Naive thymus-derived CD4-positive, alpha-beta T cell (primary cell): ENCODE results near the gene TRIM9. TPM values are rescaled to one million over a fixed set of nuclear protein-coding genes. Genes with fewer than 3 reads are reported as not detected.

ENCODE experiments used
- ATAC-seq: fragments of 150-1000 bp; cut with Tn5 transposase; 2 replicates; pipeline ENCODE4 v1.10.0; 2021; ENCODE audit warnings: mild to moderate bottlenecking, moderate library complexity
- CTCF ChIA-PET: fragments of 350-600 bp; sonication (Branson Sonifier 250); formaldehyde crosslinking; loops from one replicate; lab custom pipeline; 2021; ENCODE audit warnings: antibody characterized with exemption; lab: Charles Lee
- POLR2A ChIA-PET: fragments of 350-600 bp; sonication (Branson Sonifier 250); formaldehyde crosslinking; loops from one replicate; lab custom pipeline; 2021; ENCODE audit warnings: antibody characterized with exemption, inconsistent platforms; lab: Charles Lee
- DNase-seq, 9 donors: peaks; one replicate each; pipeline versions ENCODE4 v3.0.0 to v3.0.0-alpha.2; 2020 to 2022; ENCODE audit warnings: mixed read lengths in 1 of 9
- H3K27ac ChIP-seq: one replicate; pipeline ENCODE4 v1.7.0; 2013; ENCODE audit warnings: mild to moderate bottlenecking, low read depth, low read length, moderate library complexity
- H3K27me3 ChIP-seq, 2 donors: one replicate each; pipeline ENCODE4 v1.7.0; 2013; ENCODE audit warnings: low read length in 2 of 2, mild to moderate bottlenecking in 2 of 2, moderate library complexity in 2 of 2; ENCODE audit not compliant: control insufficient read depth in 2 of 2, insufficient read depth in 2 of 2
- H3K36me3 ChIP-seq, 3 experiments: 1 replicate in 2 of 3; 2 replicates in 1 of 3; pipeline ENCODE4 v1.7.0; 2013; ENCODE audit warnings: low read length in 3 of 3, mild to moderate bottlenecking in 3 of 3, moderate library complexity in 1 of 3; ENCODE audit not compliant: insufficient read depth in 3 of 3, control insufficient read depth in 2 of 3
- H3K4me1 ChIP-seq, 2 donors: one replicate each; pipeline ENCODE4 v1.7.0; 2013; ENCODE audit warnings: low read length in 2 of 2, mild to moderate bottlenecking in 2 of 2, moderate library complexity in 1 of 2; ENCODE audit not compliant: control insufficient read depth in 2 of 2, insufficient read depth in 2 of 2
- H3K4me3 ChIP-seq: 2 replicates; pipeline ENCODE4 v1.7.0; 2013; ENCODE audit warnings: mild to moderate bottlenecking, low read length
- H3K9me3 ChIP-seq, 3 experiments: 1 replicate in 2 of 3; 2 replicates in 1 of 3; pipeline ENCODE4 v1.7.0; 2013; ENCODE audit warnings: low read length in 3 of 3; ENCODE audit not compliant: control insufficient read depth in 2 of 3
- H3K27ac Mint-ChIP-seq, 9 donors: one replicate each; pipeline ENCODE4 v1.8.0; 2020 to 2022; ENCODE audit warnings: mixed read lengths in 9 of 9, mild to moderate bottlenecking in 8 of 9, moderate library complexity in 5 of 9, inconsistent platforms in 2 of 9
- H3K27me3 Mint-ChIP-seq, 5 donors: one replicate each; pipeline ENCODE4 v1.8.0; 2021 to 2022; ENCODE audit warnings: mixed read lengths in 5 of 5, mild to moderate bottlenecking in 1 of 5
- H3K36me3 Mint-ChIP-seq, 5 donors: one replicate each; pipeline ENCODE4 v1.8.0; 2020 to 2022; ENCODE audit warnings: mixed read lengths in 5 of 5, mild to moderate bottlenecking in 3 of 5, inconsistent platforms in 1 of 5
- H3K4me1 Mint-ChIP-seq, 7 donors: one replicate each; pipeline ENCODE4 v1.8.0; 2020 to 2022; ENCODE audit warnings: mixed read lengths in 7 of 7, mild to moderate bottlenecking in 3 of 7, inconsistent platforms in 1 of 7
- H3K4me3 Mint-ChIP-seq, 10 donors: one replicate each; pipeline ENCODE4 v1.8.0; 2020 to 2022; ENCODE audit warnings: mild to moderate bottlenecking in 10 of 10, mixed read lengths in 10 of 10, moderate library complexity in 6 of 10, inconsistent platforms in 2 of 10
- H3K9me3 Mint-ChIP-seq, 11 donors: one replicate each; pipeline ENCODE4 v1.8.0; 2020 to 2022; ENCODE audit warnings: mixed read lengths in 11 of 11, mild to moderate bottlenecking in 4 of 11, inconsistent platforms in 1 of 11, moderate library complexity in 1 of 11
- intact Hi-C, 2 donors: fragments of 100-400 bp; cut with micrococcal nuclease; formaldehyde crosslinking; loops; one replicate each; pipeline ENCODE4 v1.15.1; 2023
- polyA plus RNA-seq, 2 donors: library from polyadenylated mRNA; unstranded; fragments of 300-500 nt; fragmentation: Illumina TruSeq; gene quantifications; one replicate each; pipeline ENCODE4 v1.2.3, GENCODE V29; 2021
- total RNA-seq, 6 experiments: library from RNA in 5 of 6; stranded (reverse) in 5 of 6; gene quantifications; 1 replicate in 5 of 6; 2 replicates in 1 of 6; pipeline ENCODE4 v1.2.3 and lab custom pipeline; 2021 to 2026

TRIM9 gene
- total and polyA plus RNA-seq, 7 experiments from 2014 or later: 0.04 to 1.7 (median 0.37) TPM

DNA sequence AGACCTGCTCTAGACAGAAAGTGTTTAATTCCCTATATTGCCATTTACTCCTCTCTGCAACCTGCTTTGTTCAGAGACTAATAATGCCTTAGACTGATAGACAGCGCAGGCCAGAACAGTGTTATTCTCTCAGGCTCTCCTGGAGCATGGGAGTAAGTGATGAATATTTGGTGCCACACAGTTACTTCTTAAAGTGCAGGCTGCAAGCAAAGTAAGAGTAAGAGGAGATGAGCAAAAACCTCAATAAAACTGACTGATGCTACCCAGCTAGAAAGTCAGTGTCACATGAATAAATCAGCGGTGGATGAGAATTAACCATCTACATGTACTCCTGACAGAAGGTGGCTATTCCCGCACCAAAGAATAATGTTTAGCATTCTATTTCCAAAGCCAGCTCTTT lies 9.9 kb downstream of the TRIM9 start:
- no peaks in the 10 kb centered on the region for H3K4me1 ChIP-seq
- no peak for ATAC-seq
- no peaks in the 10 kb centered on the region for H3K36me3 Mint-ChIP-seq
- CTCF ChIA-PET: no interaction called here
- H3K27me3 ChIP-seq: no peaks in the 10 kb centered on the region
- peaks cover 0 to 12% (median 0%) of the 10 kb centered on the region in 5 donors for H3K27me3 Mint-ChIP-seq
- no peaks in the 10 kb centered on the region for H3K9me3 ChIP-seq
- no peak overlapping the region for H3K4me3 ChIP-seq
- no peak overlapping the region for H3K4me3 Mint-ChIP-seq
- H3K4me1 Mint-ChIP-seq: peaks cover 0 to 3% (median 0%) of the 10 kb centered on the region in 7 donors
- POLR2A ChIA-PET: interaction anchor here (0.6 kb wide), 1 partner anchor 129 kb away, joined by 3 read pairs; no protein-coding TSS in a partner anchor
- no peak for DNase-seq
- H3K27ac Mint-ChIP-seq: no peak overlapping the region
- no peaks in the 10 kb centered on the region for H3K36me3 ChIP-seq
- H3K27ac ChIP-seq: no peak overlapping the region
- intact Hi-C loops: no loop called here
- no peaks in the 10 kb centered on the region for H3K9me3 Mint-ChIP-seq

DNA sequence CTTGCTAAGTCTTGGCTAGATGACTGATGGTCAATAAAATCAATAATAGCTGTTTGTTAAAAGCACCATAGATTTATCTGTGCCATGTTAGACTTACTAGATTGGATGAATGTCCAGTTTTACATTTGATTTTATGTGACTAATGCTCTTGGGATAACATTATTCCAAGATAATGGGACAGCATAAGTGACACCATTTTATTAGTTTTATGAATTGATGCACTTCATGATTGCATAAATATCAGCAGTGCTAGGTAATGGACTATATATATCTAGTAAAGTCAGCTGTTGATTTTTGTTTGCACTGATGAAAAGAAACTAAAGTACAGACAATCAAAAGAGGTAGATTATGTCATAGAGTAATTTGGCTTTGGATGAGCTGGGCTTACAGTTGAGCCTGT lies 10.4 kb downstream of the TRIM9 start:
- H3K9me3 Mint-ChIP-seq: no peaks in the 10 kb centered on the region
- Histone ChIP-seq H3K4me3 (no peak overlapping the region), H3K9me3 (no peaks in the 10 kb centered on the region), H3K27ac (no peak overlapping the region), H3K36me3 (no peaks in the 10 kb centered on the region), H3K4me1 (no peaks in the 10 kb centered on the region), H3K27me3 (no peaks in the 10 kb centered on the region)
- ChIA-PET POLR2A (no interaction called here), CTCF (no interaction called here)
- intact Hi-C loops: no loop called here
- H3K4me3 Mint-ChIP-seq: no peak overlapping the region
- no peak overlapping the region for H3K27ac Mint-ChIP-seq
- H3K4me1 Mint-ChIP-seq: peaks cover 0 to 3% (median 0%) of the 10 kb centered on the region in 7 donors
- H3K36me3 Mint-ChIP-seq: no peaks in the 10 kb centered on the region
- DNase-seq (no peak), ATAC-seq (no peak)
- H3K27me3 Mint-ChIP-seq: peaks cover 0 to 13% (median 0%) of the 10 kb centered on the region in 5 donors

DNA sequence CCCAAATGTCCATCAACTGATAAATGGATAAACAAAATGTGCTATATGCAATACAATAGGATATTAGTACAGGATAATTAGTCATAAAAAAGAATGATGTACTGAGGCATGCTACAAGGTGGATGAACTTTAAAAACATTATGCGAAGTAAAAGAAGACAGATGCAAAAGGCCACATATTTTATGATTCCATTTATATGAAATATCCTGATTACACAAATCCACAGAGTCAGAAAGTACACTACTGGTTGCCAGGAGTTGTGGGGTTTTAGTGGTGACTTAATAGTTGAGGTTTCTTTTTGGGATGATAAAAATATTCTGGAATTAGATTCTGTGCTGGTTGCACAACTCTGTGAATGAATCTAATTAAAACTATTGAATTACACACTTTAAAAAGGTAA lies 12.6 kb downstream of the TRIM9 start:
- no peaks in the 10 kb centered on the region for H3K9me3 ChIP-seq
- peaks cover 0 to 11% (median 0%) of the 10 kb centered on the region in 5 donors for H3K27me3 Mint-ChIP-seq

DNA sequence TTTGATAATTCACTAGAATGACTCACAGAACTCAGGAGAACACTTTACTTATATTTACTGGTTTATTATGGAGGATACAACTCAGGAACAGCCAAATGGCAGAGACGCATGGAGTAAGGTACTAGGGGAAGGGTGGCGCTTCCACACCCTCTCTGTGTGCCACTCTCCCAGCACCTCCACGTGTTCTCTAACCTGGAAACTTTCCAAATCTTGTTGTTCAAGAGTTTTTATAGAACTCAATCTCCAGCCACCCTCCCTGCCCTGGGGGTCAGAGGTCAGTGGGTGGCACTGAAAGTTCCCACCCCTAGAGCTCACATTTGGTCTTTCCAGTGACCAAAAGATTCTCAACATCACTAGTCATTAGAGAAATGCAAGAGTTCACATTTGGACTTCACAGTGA lies 13.2 kb downstream of the TRIM9 start:
- H3K9me3 Mint-ChIP-seq: peaks cover 0 to 3% (median 0%) of the 10 kb centered on the region in 11 donors
- intact Hi-C loops: no loop called here
- ChIA-PET CTCF (interaction anchor here (0.6 kb wide), 1 partner anchor 304 kb away, joined by 4 read pairs; no protein-coding TSS in a partner anchor), POLR2A (no interaction called here)
- peaks cover 0 to 11% (median 4%) of the 10 kb centered on the region in 5 donors for H3K27me3 Mint-ChIP-seq
- Histone ChIP-seq H3K36me3 (no peaks in the 10 kb centered on the region), H3K4me3 (no peak overlapping the region), H3K9me3 (no peaks in the 10 kb centered on the region), H3K27me3 (no peaks in the 10 kb centered on the region), H3K27ac (no peak overlapping the region), H3K4me1 (no peaks in the 10 kb centered on the region)
- no peak overlapping the region for H3K4me3 Mint-ChIP-seq
- ATAC-seq: no peak
- H3K4me1 Mint-ChIP-seq: peaks cover 0 to 3% (median 0%) of the 10 kb centered on the region in 7 donors
- H3K36me3 Mint-ChIP-seq: no peaks in the 10 kb centered on the region
- no peak for DNase-seq
- no peak overlapping the region for H3K27ac Mint-ChIP-seq

More for the DNA sequence above, 12.6 kb downstream of the TRIM9 start:
- Mint-ChIP-seq H3K4me3 (no peak overlapping the region), H3K9me3 (no peaks in the 10 kb centered on the region), H3K4me1 (peaks cover 0 to 3% (median 0%) of the 10 kb centered on the region in 7 donors), H3K27ac (no peak overlapping the region), H3K36me3 (no peaks in the 10 kb centered on the region)
- Histone ChIP-seq H3K36me3 (no peaks in the 10 kb centered on the region), H3K4me1 (no peaks in the 10 kb centered on the region), H3K27ac (no peak overlapping the region), H3K27me3 (no peaks in the 10 kb centered on the region), H3K4me3 (no peak overlapping the region)
- no peak for DNase-seq
- ChIA-PET POLR2A (no interaction called here), CTCF (interaction anchor here (0.6 kb wide), 1 partner anchor 305 kb away, joined by 4 read pairs; no protein-coding TSS in a partner anchor)
- ATAC-seq: no peak
- intact Hi-C loops: no loop called here

DNA sequence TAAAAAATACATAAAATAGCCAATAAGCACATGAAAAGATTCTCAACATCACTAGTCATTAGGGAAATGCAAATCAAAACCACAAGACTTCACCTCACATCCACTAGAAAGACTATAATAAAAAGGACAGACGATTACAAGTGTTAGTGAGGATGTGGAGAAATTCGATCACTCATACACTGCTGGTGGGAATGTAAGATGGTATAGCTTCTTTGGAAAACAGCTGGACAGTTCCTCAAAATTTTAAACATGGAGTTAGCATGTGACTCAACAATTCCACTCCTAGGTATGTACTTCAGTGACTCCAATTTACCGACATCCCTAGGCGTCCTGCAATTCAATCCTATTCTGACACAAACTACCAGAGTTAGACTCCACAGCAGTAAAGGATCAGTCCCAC lies 13.7 kb downstream of the TRIM9 start:
- Mint-ChIP-seq H3K4me3 (no peak overlapping the region), H3K9me3 (peaks cover 0 to 3% (median 0%) of the 10 kb centered on the region in 11 donors), H3K27me3 (peaks cover 0 to 11% (median 4%) of the 10 kb centered on the region in 5 donors), H3K4me1 (no peaks in the 10 kb centered on the region), H3K27ac (no peak overlapping the region), H3K36me3 (no peaks in the 10 kb centered on the region)
- Histone ChIP-seq H3K4me3 (no peak overlapping the region), H3K9me3 (no peaks in the 10 kb centered on the region), H3K27ac (no peak overlapping the region), H3K27me3 (no peaks in the 10 kb centered on the region), H3K36me3 (no peaks in the 10 kb centered on the region), H3K4me1 (no peaks in the 10 kb centered on the region)
- ChIA-PET CTCF (no interaction called here), POLR2A (no interaction called here)
- DNase-seq (no peak), ATAC-seq (no peak)
- intact Hi-C loops: no loop called here

DNA sequence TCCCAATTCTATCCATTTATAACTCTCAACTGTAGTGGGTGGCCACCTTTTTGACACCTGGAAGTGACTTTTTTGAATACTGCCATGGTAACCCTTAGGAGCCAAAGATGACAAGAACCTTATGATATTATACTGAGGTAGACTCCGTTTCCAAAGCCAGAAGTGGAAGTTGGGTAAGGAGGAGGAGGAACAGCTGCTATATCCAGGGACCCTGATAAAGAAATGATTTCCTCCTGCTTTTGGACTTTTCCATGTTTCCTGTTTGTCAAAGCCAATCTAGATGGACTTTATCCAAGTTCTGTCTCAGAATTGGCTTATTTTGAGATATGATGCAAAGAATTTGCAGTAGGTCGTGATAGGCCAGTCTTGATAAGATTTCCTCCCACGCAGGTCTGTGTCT lies 14.3 kb downstream of the TRIM9 start:
- Histone ChIP-seq H3K36me3 (no peaks in the 10 kb centered on the region), H3K4me3 (no peak overlapping the region), H3K27ac (no peak overlapping the region), H3K4me1 (no peaks in the 10 kb centered on the region), H3K9me3 (no peaks in the 10 kb centered on the region), H3K27me3 (no peaks in the 10 kb centered on the region)
- Mint-ChIP-seq H3K36me3 (no peaks in the 10 kb centered on the region), H3K9me3 (peaks cover 0 to 3% (median 0%) of the 10 kb centered on the region in 11 donors), H3K27ac (no peak overlapping the region), H3K4me1 (no peaks in the 10 kb centered on the region), H3K4me3 (no peak overlapping the region), H3K27me3 (peaks cover 0 to 11% (median 5%) of the 10 kb centered on the region in 5 donors)
- POLR2A ChIA-PET: no interaction called here
- intact Hi-C loops: no loop called here
- ATAC-seq (no peak), DNase-seq (no peak)
- CTCF ChIA-PET: no interaction called here

DNA sequence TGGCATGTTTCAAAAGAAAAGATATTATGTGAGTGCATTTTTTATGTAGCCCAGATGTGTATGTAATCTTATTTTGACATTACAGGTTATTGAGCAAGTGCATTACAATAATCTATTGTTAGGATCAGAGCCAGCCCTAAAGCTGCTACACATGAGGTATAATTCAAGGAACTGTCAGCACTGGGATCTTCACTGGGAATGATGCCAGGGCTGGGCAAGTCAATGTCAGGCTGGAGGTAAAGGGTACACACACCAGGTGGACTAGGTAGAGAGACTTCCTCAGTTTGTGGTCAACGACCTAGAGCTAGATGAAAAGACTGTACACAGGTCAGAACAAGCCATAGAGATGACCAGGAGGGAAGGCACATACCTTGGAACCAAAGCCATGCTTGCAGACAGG lies 15.4 kb downstream of the TRIM9 start:
- Histone ChIP-seq H3K27ac (no peak overlapping the region), H3K4me3 (no peak overlapping the region), H3K27me3 (no peaks in the 10 kb centered on the region), H3K36me3 (no peaks in the 10 kb centered on the region), H3K4me1 (no peaks in the 10 kb centered on the region), H3K9me3 (no peaks in the 10 kb centered on the region)
- Mint-ChIP-seq H3K9me3 (peaks cover 0 to 3% (median 0%) of the 10 kb centered on the region in 11 donors), H3K27me3 (peaks cover 0 to 8% (median 6%) of the 10 kb centered on the region in 5 donors), H3K4me3 (no peak overlapping the region), H3K27ac (no peak overlapping the region), H3K36me3 (no peaks in the 10 kb centered on the region), H3K4me1 (no peaks in the 10 kb centered on the region)
- POLR2A ChIA-PET: no interaction called here
- CTCF ChIA-PET: no interaction called here
- no peak for DNase-seq
- no peak for ATAC-seq
- intact Hi-C loops: no loop called here
